IMR-90 (cell line): ENCODE results near the gene MSLN. TPM values are rescaled to one million over a fixed set of nuclear protein-coding genes. Genes with fewer than 3 reads are reported as not detected.

Experiments used
- ATAC-seq: fragments of 200-7000 bp; cut with Tn5 transposase; 2 replicates; pipeline ENCODE4 v1.9.1; 2020; ENCODE audit warnings: low read depth, mild to moderate bottlenecking, moderate library complexity
- BruUV-seq: library from RNA; stranded (reverse); fragments of 400-500 nt; replicated peaks from 2 replicates; lab custom pipeline; 2021; lab: Mats Ljungman, UMichigan
- CTCF ChIA-PET: fragments of 300-600 bp; formaldehyde crosslinking; extraction: SDS; loops from one replicate; lab custom pipeline; 2021; ENCODE audit warnings: antibody characterized with exemption; lab: Yijun Ruan, JAX
- POLR2A ChIA-PET: fragments of 300-600 bp; sonication (Branson Sonifier 250); formaldehyde crosslinking; loops from one replicate; lab custom pipeline; 2022; ENCODE audit warnings: antibody characterized with exemption; ENCODE audit not compliant: unreplicated experiment; lab: Charles Lee
- DNase-seq: peaks from one replicate; pipeline ENCODE4 v3.0.0; 2013
- H2AFZ ChIP-seq: replicated peaks from 2 replicates; pipeline ENCODE3; 2013; ENCODE audit warnings: low read length, mild to moderate bottlenecking; ENCODE audit not compliant: poor library complexity
- H2AK5ac ChIP-seq: 2 replicates; pipeline ENCODE4 v1.6.1; 2013; ENCODE audit warnings: low read depth, low read length, inconsistent platforms
- H2AK9ac ChIP-seq: replicated peaks from 2 replicates; pipeline ENCODE3; 2013; ENCODE audit warnings: mild to moderate bottlenecking, low read depth, low read length, moderate library complexity; ENCODE audit not compliant: poor library complexity
- H2BK120ac ChIP-seq: 2 replicates; pipeline ENCODE4 v1.6.1; 2013; ENCODE audit warnings: low read depth, low read length, inconsistent platforms
- H2BK15ac ChIP-seq: 3 replicates; pipeline ENCODE4 v1.6.1; 2013; ENCODE audit warnings: low read depth, low read length, inconsistent platforms
- H2BK20ac ChIP-seq: 2 replicates; pipeline ENCODE4 v1.6.1; 2013; ENCODE audit warnings: low read depth, mild to moderate bottlenecking, inconsistent platforms, low read length, moderate library complexity
- H2BK5ac ChIP-seq: 2 replicates; pipeline ENCODE4 v1.6.1; 2013; ENCODE audit warnings: mild to moderate bottlenecking, low read depth, low read length, inconsistent platforms; ENCODE audit not compliant: poor library complexity, severe bottlenecking
- H3K14ac ChIP-seq: replicated peaks from 2 replicates; pipeline ENCODE4 v1.6.1; 2013; ENCODE audit warnings: low read depth, low read length, inconsistent platforms
- H3K18ac ChIP-seq: 2 replicates; pipeline ENCODE4 v1.6.1; 2013; ENCODE audit warnings: low read depth, low read length, control low read depth
- H3K23ac ChIP-seq: 2 replicates; pipeline ENCODE4 v1.6.1; 2013; ENCODE audit warnings: low read depth, low read length, inconsistent platforms
- H3K27ac ChIP-seq: 2 replicates; pipeline ENCODE4 v1.5.1; 2013; ENCODE audit warnings: mild to moderate bottlenecking, control low read depth, low read length; ENCODE audit not compliant: insufficient read depth
- H3K27me3 ChIP-seq: 2 replicates; pipeline ENCODE4 v1.6.1; 2013; ENCODE audit warnings: low read length; ENCODE audit not compliant: control insufficient read depth, insufficient read depth
- H3K36me3 ChIP-seq: 2 replicates; pipeline ENCODE4 v1.6.1; 2013; ENCODE audit warnings: low read length, mixed read lengths; ENCODE audit not compliant: control insufficient read depth, insufficient read depth
- H3K4ac ChIP-seq: 2 replicates; pipeline ENCODE4 v1.6.1; 2013; ENCODE audit warnings: low read depth, low read length, inconsistent platforms
- H3K4me1 ChIP-seq: 2 replicates; pipeline ENCODE4 v1.6.1; 2013; ENCODE audit warnings: low read length, mixed read lengths; ENCODE audit not compliant: control insufficient read depth, insufficient read depth
- H3K4me2 ChIP-seq: 2 replicates; pipeline ENCODE4 v1.6.1; 2013; ENCODE audit warnings: low read depth, mild to moderate bottlenecking, control low read depth, low read length, moderate library complexity
- H3K4me3 ChIP-seq: 2 replicates; pipeline ENCODE4 v1.5.1; 2013; ENCODE audit warnings: low read depth, mild to moderate bottlenecking, control low read depth, low read length, moderate library complexity; ENCODE audit not compliant: insufficient read depth
- H3K56ac ChIP-seq: 2 replicates; pipeline ENCODE4 v1.6.1; 2013; ENCODE audit warnings: low read length, inconsistent platforms; ENCODE audit not compliant: insufficient read depth; ENCODE audit errors: extremely low read depth
- H3K79me1 ChIP-seq, 2 experiments: 2 replicates each; pipeline ENCODE4 v1.6.1; 2013; ENCODE audit warnings: low read length in 2 of 2, inconsistent platforms in 1 of 2, low read depth in 1 of 2
- H3K9ac ChIP-seq: 2 replicates; pipeline ENCODE4 v1.6.1; 2013; ENCODE audit warnings: low read depth, low read length, control low read depth
- H3K9me1 ChIP-seq: 2 replicates; pipeline ENCODE4 v1.6.1; 2013; ENCODE audit warnings: low read length, inconsistent platforms; ENCODE audit not compliant: insufficient read depth
- H3K9me3 ChIP-seq: 2 replicates; pipeline ENCODE4 v1.6.1; 2013; ENCODE audit warnings: low read length; ENCODE audit not compliant: control insufficient read depth, insufficient read depth
- H4K20me1 ChIP-seq: 2 replicates; pipeline ENCODE4 v1.6.1; 2013; ENCODE audit warnings: low read length, inconsistent platforms; ENCODE audit not compliant: insufficient read depth
- H4K5ac ChIP-seq: 2 replicates; pipeline ENCODE4 v1.6.1; 2013; ENCODE audit warnings: mild to moderate bottlenecking, low read depth, low read length, control low read depth
- H4K8ac ChIP-seq, 2 experiments: 2 replicates each; pipeline ENCODE4 v1.6.1; 2013; ENCODE audit warnings: low read depth in 2 of 2, low read length in 2 of 2, control low read depth in 1 of 2, inconsistent platforms in 1 of 2
- H4K91ac ChIP-seq: 2 replicates; pipeline ENCODE4 v1.6.1; 2013; ENCODE audit warnings: low read depth, low read length, inconsistent platforms; ENCODE audit not compliant: insufficient read depth
- BHLHE40 ChIP-seq: fragments of 150-350 bp; IDR thresholded peaks from 2 replicates; pipeline ENCODE4 v1.6.1; 2016; ENCODE audit warnings: mild to moderate bottlenecking, low read depth, low read length
- ELK1 ChIP-seq: fragments of 150-350 bp; IDR thresholded peaks from 2 replicates; pipeline ENCODE4 v1.6.1; 2016; ENCODE audit warnings: low read depth, mild to moderate bottlenecking, low read length, moderate library complexity, borderline replicate concordance
- FOS ChIP-seq: fragments of 150-350 bp; IDR thresholded peaks from 2 replicates; pipeline ENCODE4 v1.6.1; 2016; ENCODE audit warnings: low read depth, low read length
- MAZ ChIP-seq: IDR thresholded peaks from 2 replicates; pipeline ENCODE4 v1.6.1; 2012; ENCODE audit warnings: low read depth, mild to moderate bottlenecking, low read length, improper control_type of control experiment, moderate library complexity, borderline replicate concordance
- NFE2L2 ChIP-seq: fragments of 150-350 bp; IDR thresholded peaks from 2 replicates; pipeline ENCODE4 v1.6.1; 2016; ENCODE audit warnings: low read depth, mild to moderate bottlenecking, low read length
- POLR2A ChIP-seq: IDR thresholded peaks from 2 replicates; pipeline ENCODE4 v1.6.1; 2012; ENCODE audit warnings: mild to moderate bottlenecking, low read depth, low read length
- RCOR1 ChIP-seq: IDR thresholded peaks from 2 replicates; pipeline ENCODE4 v1.6.1; 2012; ENCODE audit warnings: mild to moderate bottlenecking, low read length, improper control_type of control experiment; ENCODE audit not compliant: insufficient replicate concordance
- RFX5 ChIP-seq: IDR thresholded peaks from 2 replicates; pipeline ENCODE4 v1.8.0; 2012; ENCODE audit warnings: low read depth, mild to moderate bottlenecking, low read length, moderate library complexity
- SMC3 ChIP-seq: fragments of 150-350 bp; IDR thresholded peaks from 2 replicates; pipeline ENCODE4 v1.6.1; 2016; ENCODE audit warnings: low read depth, mild to moderate bottlenecking, antibody characterized with exemption, low read length, moderate library complexity
- WGBS, 2 experiments: methylation state at CpG; one replicate each; pipeline versions ENCODE4 v1.1.5 to v1.1.7; 2013; ENCODE audit warnings: missing lambda C conversion rate in 2 of 2; ENCODE audit not compliant: insufficient read length in 1 of 2; ENCODE audit errors: extremely low coverage in 2 of 2; 5-methylcytosine and 5-hydroxymethylcytosine counted together
- dilution Hi-C: fragments of 300-500 bp; cut with HindIII; formaldehyde crosslinking; loops from one replicate; pipeline ENCODE4 v1.14.3; 2018; ENCODE audit warnings: low sequenced_read_pairs; ENCODE audit not compliant: unreplicated experiment
- in situ Hi-C: fragments of 300-500 bp; cut with MboI; formaldehyde crosslinking; loops from 3 replicates; pipeline ENCODE4 v1.14.3; 2019; ENCODE audit warnings: low sequenced_read_pairs, inconsistent platforms, mixed read lengths
- intact Hi-C: fragments of 100-400 bp; cut with micrococcal nuclease; formaldehyde crosslinking; loops from 2 replicates; pipeline ENCODE4 v1.10.0; 2022
- polyA plus RNA-seq, 3 experiments: library from polyadenylated mRNA; depleted of rRNA; stranded (reverse); fragments of >200 nt; gene quantifications; 2 replicates each; pipeline ENCODE4 v1.2.3, GENCODE V29; 2012; ENCODE audit warnings: low replicate concordance in 1 of 3
- total RNA-seq: library from RNA; depleted of rRNA; stranded (reverse); fragments of >200 nt; gene quantifications from 2 replicates; pipeline ENCODE4 v1.2.3, GENCODE V29; 2012

The MSLN gene
- total and polyA plus RNA-seq, 2 of the 4 experiments (the other 2 are of a cell fraction): 0.14 TPM; not detected in 1

- dilution Hi-C loops: no loop called here
- CTCF ChIA-PET: no interaction called here
- 63% methylated on average over 5 of the region's 12 CpGs; no CpG with 5 or more reads in 1 of the 2 experiments for WGBS, 2 experiments
Measured at GRCh38 chr16:711084-711483, 49.5 kb upstream of the MSLN start.

More at GRCh38 chr16:711084-711483, 49.5 kb upstream of the MSLN start:
- Histone ChIP-seq H3K23ac (no peak overlapping the region), H3K18ac (no peak overlapping the region), H2BK5ac (no peak overlapping the region), H2AFZ (no peak overlapping the region), H2BK20ac (no peak overlapping the region), H2BK15ac (no peak overlapping the region), H3K4me2 (no peak overlapping the region), H3K56ac (no peak overlapping the region), H4K20me1 (peaks cover 14% of the 10 kb centered on the region), H4K91ac (no peak overlapping the region), H3K79me1 (peaks cover 0 to 4% of the 10 kb centered on the region in 2 experiments; a peak in 1 of 4 replicates), H3K14ac (no peak overlapping the region), H3K4me3 (no peak overlapping the region), H4K8ac (no peak overlapping the region), H3K27ac (no peak overlapping the region), H4K5ac (no peak overlapping the region), H3K36me3 (no peaks in the 10 kb centered on the region), H3K9me1 (no peaks in the 10 kb centered on the region), H2AK5ac (no peak overlapping the region; the same call in 1 of the 2 replicates), H3K9ac (no peak overlapping the region), H3K9me3 (no peaks in the 10 kb centered on the region), H3K27me3 (peaks cover 21% of the 10 kb centered on the region), H3K4ac (no peak overlapping the region), H2AK9ac (no peak overlapping the region), H3K4me1 (peaks cover 11% of the 10 kb centered on the region; the same call in 1 of the 2 replicates), H2BK120ac (no peak overlapping the region)
- POLR2A ChIA-PET: no interaction called here
- intact Hi-C loops: loop anchor here (5.0 kb wide), 1 partner anchor 271 kb away; the partner anchor contains the start of gene SOX8
- in situ Hi-C loops: loop anchor here (5.0 to 25.0 kb wide), 2 partner anchors 76 to 351 kb away; partner anchors contain the start of genes CHTF18, RPUSD1 and SSTR5
- BruUV-seq: no TSS peak
- no peak for DNase-seq
- TF ChIP-seq POLR2A (no peak), RCOR1 (no peak), BHLHE40 (no peak), FOS (no peak), NFE2L2 (no peak), SMC3 (no peak), ELK1 (no peak), MAZ (no peak), RFX5 (no peak)
- ATAC-seq: no peak
